GM21737 (cell line): Measurements from ENCODE around the gene UPB1.
"Not testable (repeated sequence)": the region's sequence is repeated elsewhere in the genome, so short reads cannot be mapped to it uniquely, and the experiment has no call there.

Experiments
- ATAC-seq: cut with Tn5 transposase; IDR thresholded peaks from one replicate; pipeline ENCODE4 v1.9.1; 2021; ENCODE audit warnings: mild to moderate bottlenecking, moderate library complexity; ENCODE audit not compliant: unreplicated experiment

UPB1 gene

GRCh38 chr22:24526191-24526590 is 31.1 kb downstream of the UPB1 start:
- no peak for ATAC-seq

GRCh38 chr22:24529898-24530297 is 34.8 kb downstream of the UPB1 start:
- ATAC-seq: no peak

GRCh38 chr22:24530968-24531367 is 35.8 kb downstream of the UPB1 start:
- ATAC-seq: not testable (repeated sequence)

GRCh38 chr22:24532075-24532474 is 36.9 kb downstream of the UPB1 start:
- ATAC-seq: no peak

- no peak for ATAC-seq
These were observed 40.2 kb downstream of the UPB1 start for GRCh38 chr22:24535348-24535747.

- ATAC-seq: no peak
These were observed 41.0 kb downstream of the UPB1 start for GRCh38 chr22:24536089-24536488.

GRCh38 chr22:24540470-24540869 is 45.3 kb downstream of the UPB1 start:
- ATAC-seq: no peak

- ATAC-seq: no peak
These were observed 46.8 kb downstream of the UPB1 start for GRCh38 chr22:24541681-24542515.

- ATAC-seq: no peak
These were observed 47.5 kb downstream of the UPB1 start for GRCh38 chr22:24542641-24543040.

- ATAC-seq: no peak
These were observed 48.1 kb downstream of the UPB1 start for GRCh38 chr22:24543185-24543601.

- no peak for ATAC-seq
These were observed 48.6 kb downstream of the UPB1 start for GRCh38 chr22:24543679-24544243.

- ATAC-seq: no peak
These were observed 53.7 kb downstream of the UPB1 start for GRCh38 chr22:24548812-24549211.

GRCh38 chr22:24550028-24550901 is 55.1 kb downstream of the UPB1 start:
- no peak for ATAC-seq

- no peak for ATAC-seq
These were observed 55.8 kb downstream of the UPB1 start for GRCh38 chr22:24550902-24551435.

- not testable (repeated sequence) for ATAC-seq
These were observed 57.6 kb downstream of the UPB1 start for GRCh38 chr22:24552503-24553286.

GRCh38 chr22:24553597-24554312 is 58.6 kb downstream of the UPB1 start:
- no peak for ATAC-seq

GRCh38 chr22:24554313-24555164 is 59.4 kb downstream of the UPB1 start, which contains the start of gene GUCD1:
TSS of gene GUCD1 (minus strand) at chr22:24555138. CDS start at chr22:24554991, 147 bp downstream.
- peak; percentile 11 for ATAC-seq

GRCh38 chr22:24555165-24556039 is 60.3 kb downstream of the UPB1 start, which contains the start of gene SNRPD3:
TSS of gene SNRPD3 (plus strand) at chr22:24555999. CDS start at chr22:24557675, 1,676 bp downstream.
- ATAC-seq: peak; percentile 62
